Measurements from ENCODE around the gene C7orf57. TPM values are rescaled to one million over a fixed set of nuclear protein-coding genes. Genes with fewer than 3 reads are reported as not detected.
"Not testable (repeated sequence)": the region's sequence is repeated elsewhere in the genome, so short reads cannot be mapped to it uniquely, and the experiment has no call there.

The C7orf57 gene
- 10 to 100 TPM in 1 of 2 donors, 1 to 10 TPM in 1; 9.4 to 14.5 TPM for total RNA-seq
- polyA plus RNA-seq, result 1 to 10 TPM; 1.6 to 2.3 TPM
- long read RNA-seq, donor 1, result 0 reads
- long read RNA-seq, donor 2, result 0 reads
- long read RNA-seq, donor 3, result 0 reads
- long read RNA-seq, donor 4, result 0 reads
- long read RNA-seq, donor 5, result 0 reads

DNA sequence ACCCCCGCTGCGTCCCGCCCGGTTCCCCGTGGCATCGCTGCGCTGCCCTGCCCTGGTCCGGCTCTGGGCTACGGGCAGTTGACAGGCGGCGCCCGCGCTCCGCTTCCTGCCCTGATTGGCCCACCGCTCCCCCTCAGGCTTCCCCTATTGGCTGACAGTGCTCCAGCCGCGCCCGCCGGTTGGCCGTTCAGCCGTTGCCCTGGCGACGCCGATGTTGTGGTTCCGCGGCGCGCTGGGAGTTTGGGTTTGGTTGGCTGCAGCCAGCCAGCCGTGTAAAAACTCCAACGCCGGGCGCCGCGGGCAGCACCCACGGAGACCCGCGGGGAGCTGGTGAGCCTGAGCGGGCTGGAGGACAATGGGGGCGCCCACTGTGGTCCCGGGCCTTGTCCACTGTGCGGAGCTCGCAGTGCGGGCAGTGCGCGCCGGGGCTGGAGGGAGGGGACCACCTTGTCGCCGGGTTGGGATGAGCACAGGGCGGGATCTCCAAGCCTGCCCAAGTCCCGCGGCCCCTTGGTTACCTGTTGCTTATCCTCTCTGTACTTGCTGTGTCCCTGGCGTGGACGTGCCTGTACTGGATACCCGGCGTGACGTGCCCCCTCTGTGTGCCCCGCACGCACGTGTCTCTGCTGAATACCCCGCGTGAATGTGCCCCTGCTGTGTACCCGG lies at the start of gene C7orf57:
TSS of gene C7orf57 (plus strand) at position 243 of the 666 bp plus-strand sequence. CDS start 766 bp downstream, outside the sequence.
- DNase-seq (peak; percentile 86 to 95 (median 92)), ATAC-seq (ENCODE audit: insufficient read depth, low FRiP score) (peak; percentile 99)
- Histone ChIP-seq H3K9me3 (ENCODE audit: control insufficient read depth in 4 of 4, insufficient read depth in 3 of 4, low read length in 3 of 4) (no peaks in the 10 kb centered on the region), H3K27me3 (ENCODE audit: control insufficient read depth in 3 of 3, insufficient read depth in 3 of 3, low read length in 2 of 3) (peaks cover 0 to 38% (median 15%) of the 10 kb centered on the region in 3 donors), H3K27ac (ENCODE audit: low read depth in 1 of 2, low read length in 1 of 2) (peak within 1 kb of the TSS in 1 of 2 donors; percentile 6), H3K4me1 (ENCODE audit: control insufficient read depth in 5 of 5, insufficient read depth in 5 of 5, low read length in 5 of 5) (peaks cover 0 to 9% (median 9%) of the 10 kb centered on the region in 5 donors), H3K4me3 (peak within 1 kb of the TSS; percentile 44), H3K36me3 (ENCODE audit: control insufficient read depth in 4 of 4, insufficient read depth in 4 of 4, low read length in 4 of 4) (no peaks in the 10 kb centered on the region), H3K9ac (ENCODE audit: insufficient read depth in 1 of 2, low read length in 2 of 2) (peak within 1 kb of the TSS in 1 of 2 donors; percentile 19)
- 1% methylated on average over 61 to 62 of the region's 62 CpGs for WGBS, 2 donors
- TF ChIP-seq, protein P1, sequence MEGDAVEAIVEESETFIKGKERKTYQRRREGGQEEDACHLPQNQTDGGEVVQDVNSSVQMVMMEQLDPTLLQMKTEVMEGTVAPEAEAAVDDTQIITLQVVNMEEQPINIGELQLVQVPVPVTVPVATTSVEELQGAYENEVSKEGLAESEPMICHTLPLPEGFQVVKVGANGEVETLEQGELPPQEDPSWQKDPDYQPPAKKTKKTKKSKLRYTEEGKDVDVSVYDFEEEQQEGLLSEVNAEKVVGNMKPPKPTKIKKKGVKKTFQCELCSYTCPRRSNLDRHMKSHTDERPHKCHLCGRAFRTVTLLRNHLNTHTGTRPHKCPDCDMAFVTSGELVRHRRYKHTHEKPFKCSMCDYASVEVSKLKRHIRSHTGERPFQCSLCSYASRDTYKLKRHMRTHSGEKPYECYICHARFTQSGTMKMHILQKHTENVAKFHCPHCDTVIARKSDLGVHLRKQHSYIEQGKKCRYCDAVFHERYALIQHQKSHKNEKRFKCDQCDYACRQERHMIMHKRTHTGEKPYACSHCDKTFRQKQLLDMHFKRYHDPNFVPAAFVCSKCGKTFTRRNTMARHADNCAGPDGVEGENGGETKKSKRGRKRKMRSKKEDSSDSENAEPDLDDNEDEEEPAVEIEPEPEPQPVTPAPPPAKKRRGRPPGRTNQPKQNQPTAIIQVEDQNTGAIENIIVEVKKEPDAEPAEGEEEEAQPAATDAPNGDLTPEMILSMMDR (IDR thresholded peaks at IDR 0.05; ENCODE audit: control extremely low read depth, extremely low read depth), result no peak

DNA sequence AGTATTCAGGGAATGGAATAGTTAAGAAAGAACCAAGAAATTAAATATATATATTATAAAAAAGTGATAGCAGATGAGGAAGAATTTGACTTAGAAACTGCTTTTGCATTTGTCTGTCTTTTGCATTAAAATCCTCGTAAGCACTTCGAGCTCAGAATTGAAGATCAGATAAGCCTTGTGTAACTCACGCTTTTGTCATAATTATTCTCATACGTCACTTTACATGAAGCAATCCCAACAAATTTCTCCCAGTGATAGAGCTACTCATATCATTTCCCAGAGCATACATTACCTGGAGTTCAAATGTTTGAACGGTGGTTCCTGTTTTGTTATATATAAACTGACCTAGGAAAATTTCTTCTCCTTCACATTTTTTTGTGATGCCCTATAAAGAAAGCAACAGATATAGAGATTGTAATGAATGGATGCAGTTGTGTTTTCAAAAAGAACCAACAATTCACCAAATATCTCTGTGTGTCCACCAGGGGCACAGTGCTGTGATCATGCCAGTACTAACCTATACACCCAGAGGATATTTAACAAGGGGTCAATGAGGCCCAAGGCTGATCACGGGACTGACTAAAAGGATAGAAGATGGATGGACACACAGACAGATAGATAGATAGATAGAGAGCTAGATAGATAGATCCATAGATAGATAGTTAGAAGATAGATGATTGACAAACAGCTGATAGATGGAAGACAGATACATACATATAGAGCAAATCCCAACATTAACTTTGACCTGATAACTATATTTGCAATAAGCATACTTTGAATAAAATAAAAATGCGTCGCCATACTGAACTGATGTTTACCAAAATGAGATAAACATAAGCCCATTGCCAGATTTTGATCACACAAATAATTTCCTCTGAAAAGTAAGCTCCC lies 46.6 kb upstream of the C7orf57 start:
- TF ChIP-seq, protein P1 (IDR thresholded peaks at IDR 0.05; ENCODE audit: control extremely low read depth, extremely low read depth), result no peak
- WGBS, 2 donors, result 75 to 81% methylated on average over 8 of the region's 8 CpGs
- H3K4me3 ChIP-seq, result no peak overlapping the region
- ATAC-seq (ENCODE audit: insufficient read depth, low FRiP score), result no peak
- H3K9ac ChIP-seq (ENCODE audit: insufficient read depth in 1 of 2, low read length in 2 of 2), result peak overlapping the region in 1 of 2 donors; percentile 19
- peaks cover 0 to 2% (median 0%) of the 10 kb centered on the region in 5 donors for H3K4me1 ChIP-seq (ENCODE audit: control insufficient read depth in 5 of 5, insufficient read depth in 5 of 5, low read length in 5 of 5)
- H3K36me3 ChIP-seq (ENCODE audit: control insufficient read depth in 4 of 4, insufficient read depth in 4 of 4, low read length in 4 of 4), result no peaks in the 10 kb centered on the region
- no peak for DNase-seq
- no peaks in the 10 kb centered on the region for H3K9me3 ChIP-seq (ENCODE audit: control insufficient read depth in 4 of 4, insufficient read depth in 3 of 4, low read length in 3 of 4)
- no peak overlapping the region for H3K27ac ChIP-seq (ENCODE audit: low read depth in 1 of 2, low read length in 1 of 2)
- no peaks in the 10 kb centered on the region for H3K27me3 ChIP-seq (ENCODE audit: control insufficient read depth in 3 of 3, insufficient read depth in 3 of 3, low read length in 2 of 3)

DNA sequence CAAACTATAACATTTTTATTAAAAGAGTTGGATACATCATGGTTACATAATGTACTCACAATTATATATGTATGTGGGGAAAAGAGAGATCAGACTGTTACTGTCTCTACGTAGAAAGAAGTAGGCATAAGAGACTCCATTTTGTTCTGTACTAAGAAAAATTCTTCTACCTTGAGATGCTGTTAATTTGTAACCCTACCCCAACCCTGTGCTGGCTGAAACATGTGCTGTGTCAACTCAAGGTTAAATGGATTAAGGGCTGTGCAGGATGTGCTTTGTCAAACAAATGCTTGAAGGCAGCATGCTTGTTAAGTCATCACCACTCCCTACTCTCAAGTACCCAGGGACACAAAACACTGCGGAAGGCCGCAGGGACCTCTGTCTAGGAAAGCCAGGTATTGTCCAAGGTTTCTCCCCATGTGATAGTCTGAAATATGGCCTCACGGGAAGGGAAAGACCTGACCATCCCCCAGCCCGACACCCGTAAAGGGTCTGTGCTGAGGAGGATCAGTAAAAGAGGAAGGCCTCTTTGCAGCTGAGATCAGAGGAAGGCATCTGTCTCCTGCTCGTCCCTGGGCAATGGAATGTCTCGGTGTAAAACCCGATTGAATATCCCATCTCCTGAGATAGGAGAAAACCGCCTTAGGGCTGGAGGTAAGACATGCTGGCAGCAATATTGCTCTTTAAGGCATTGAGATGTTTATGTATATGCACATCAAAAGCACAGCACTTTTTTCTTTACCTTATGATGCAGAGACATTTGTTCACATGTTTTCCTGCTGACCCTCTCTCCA lies 45.5 kb upstream of the C7orf57 start:
- 42 to 61% methylated on average over 10 of the region's 10 CpGs for whole genome bisulfite sequencing, 2 donors
- H3K4me3 ChIP-seq; H3K36me3 ChIP-seq (ENCODE audit: control insufficient read depth in 4 of 4, insufficient read depth in 4 of 4, low read length in 4 of 4); H3K9ac ChIP-seq (ENCODE audit: insufficient read depth in 1 of 2, low read length in 2 of 2); ATAC-seq (ENCODE audit: insufficient read depth, low FRiP score); H3K27ac ChIP-seq (ENCODE audit: low read depth in 1 of 2, low read length in 1 of 2); H3K9me3 ChIP-seq (ENCODE audit: control insufficient read depth in 4 of 4, insufficient read depth in 3 of 4, low read length in 3 of 4); H3K27me3 ChIP-seq (ENCODE audit: control insufficient read depth in 3 of 3, insufficient read depth in 3 of 3, low read length in 2 of 3); H3K4me1 ChIP-seq (ENCODE audit: control insufficient read depth in 5 of 5, insufficient read depth in 5 of 5, low read length in 5 of 5): not testable (repeated sequence)
- peak in 2 of 3 donors; percentile 34 to 70 for DNase-seq

Measured in lung (tissue), 16 donors.